GM18907 (cell line): ENCODE measurements around the gene FAM43B.

Source experiments
- ATAC-seq: cut with Tn5 transposase; IDR thresholded peaks from one replicate; pipeline ENCODE4 v1.9.1; 2021; ENCODE audit warnings: mild to moderate bottlenecking, moderate library complexity; ENCODE audit not compliant: unreplicated experiment

The FAM43B gene

DNA sequence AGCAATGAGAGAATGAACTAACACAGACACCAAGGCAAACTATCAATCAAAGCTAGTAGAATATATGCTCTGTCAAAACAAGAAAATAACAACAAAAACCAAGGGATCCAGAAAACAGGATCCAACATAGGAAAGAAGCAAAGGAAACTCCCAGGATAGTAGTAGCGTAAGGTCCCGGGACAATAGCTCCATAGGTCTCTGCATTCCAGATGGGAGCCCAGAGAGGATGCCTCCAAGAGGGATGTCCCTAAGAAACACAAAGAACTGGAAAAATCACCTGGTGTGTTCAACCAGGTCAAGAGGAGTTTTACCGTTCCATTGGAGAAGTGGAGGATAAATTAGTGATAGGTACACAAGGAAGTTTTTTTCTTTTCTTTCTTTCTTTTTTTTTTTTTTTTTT lies 5.7 kb upstream of the FAM43B start:
- no peak for ATAC-seq

DNA sequence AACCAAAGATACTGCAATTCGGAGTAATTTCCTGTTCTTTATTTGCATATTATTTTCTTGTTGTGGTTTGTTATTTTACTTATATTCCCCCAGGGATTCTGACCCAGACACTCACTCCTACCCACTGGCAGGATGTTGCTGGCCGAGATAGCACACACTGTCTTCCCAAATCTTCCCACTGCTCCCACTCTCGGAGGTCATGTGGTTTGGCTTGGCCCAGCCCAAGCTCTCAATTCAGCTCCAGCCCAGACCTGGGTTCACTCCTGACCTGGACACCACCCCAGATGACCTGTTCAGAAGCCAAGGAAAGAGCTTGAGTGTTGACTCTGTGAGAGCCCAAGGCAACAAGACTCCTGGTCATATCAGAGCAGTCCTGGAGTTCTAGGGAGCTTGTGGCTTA lies 1.2 kb upstream of the FAM43B start:
- no peak for ATAC-seq

DNA sequence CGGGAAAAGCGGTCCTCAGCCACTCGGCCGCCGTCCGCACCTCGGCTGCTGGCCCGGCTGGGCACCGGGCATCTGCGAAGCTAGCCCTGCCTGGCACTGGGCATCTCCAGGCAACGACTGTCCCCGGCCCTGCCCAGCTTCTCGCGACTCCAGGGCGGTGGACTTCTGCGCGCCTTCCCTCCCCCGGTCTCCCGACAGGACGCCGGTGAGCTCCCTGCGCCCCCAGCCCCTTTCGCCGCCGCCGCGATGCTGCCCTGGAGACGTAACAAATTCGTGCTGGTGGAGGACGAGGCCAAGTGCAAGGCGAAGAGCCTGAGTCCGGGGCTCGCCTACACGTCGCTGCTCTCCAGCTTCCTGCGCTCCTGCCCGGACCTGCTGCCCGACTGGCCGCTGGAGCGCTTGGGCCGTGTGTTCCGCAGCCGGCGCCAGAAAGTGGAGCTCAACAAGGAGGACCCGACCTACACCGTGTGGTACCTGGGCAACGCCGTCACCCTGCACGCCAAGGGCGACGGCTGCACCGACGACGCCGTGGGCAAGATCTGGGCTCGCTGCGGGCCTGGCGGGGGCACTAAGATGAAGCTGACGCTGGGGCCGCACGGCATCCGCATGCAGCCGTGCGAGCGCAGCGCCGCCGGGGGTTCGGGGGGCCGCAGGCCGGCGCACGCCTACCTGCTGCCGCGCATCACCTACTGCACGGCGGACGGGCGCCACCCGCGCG lies 514 bp downstream of the FAM43B start:
- no peak for ATAC-seq

DNA sequence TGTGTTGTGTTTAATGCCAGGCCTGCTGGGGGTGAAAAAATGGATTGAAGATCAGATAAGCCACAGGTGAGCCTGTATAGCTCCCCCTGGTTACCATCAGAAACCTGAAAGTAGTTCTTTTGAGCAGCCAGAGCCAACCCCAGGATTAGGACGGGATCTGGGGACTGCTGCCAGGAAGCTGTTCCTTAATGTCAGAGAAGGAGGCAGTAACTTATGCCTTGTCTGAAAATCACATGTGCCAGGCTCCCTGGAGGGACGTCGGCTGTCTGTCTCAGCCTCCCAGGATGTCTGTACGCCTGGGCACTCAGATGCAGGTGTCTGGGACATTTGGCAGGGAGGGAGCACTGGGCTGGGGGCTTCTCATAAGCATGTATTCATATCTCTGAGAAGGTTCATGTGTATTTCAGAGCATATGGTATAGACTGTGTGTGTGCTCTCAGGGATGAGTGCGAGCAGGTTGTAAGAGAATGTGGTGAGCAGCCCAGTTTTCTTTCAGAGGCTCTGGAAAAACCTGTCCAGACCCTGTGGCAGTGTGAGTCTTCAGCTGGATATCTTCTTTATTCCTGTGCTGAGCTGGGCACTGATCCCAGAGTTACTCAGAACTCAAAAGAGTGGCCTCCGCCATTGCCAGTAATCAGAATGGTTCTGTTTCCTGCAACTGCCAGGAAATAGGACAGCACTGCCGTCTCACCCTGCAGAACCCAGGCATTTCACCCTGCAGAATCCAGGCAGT lies 2.8 kb downstream of the FAM43B start:
- no peak for ATAC-seq

DNA sequence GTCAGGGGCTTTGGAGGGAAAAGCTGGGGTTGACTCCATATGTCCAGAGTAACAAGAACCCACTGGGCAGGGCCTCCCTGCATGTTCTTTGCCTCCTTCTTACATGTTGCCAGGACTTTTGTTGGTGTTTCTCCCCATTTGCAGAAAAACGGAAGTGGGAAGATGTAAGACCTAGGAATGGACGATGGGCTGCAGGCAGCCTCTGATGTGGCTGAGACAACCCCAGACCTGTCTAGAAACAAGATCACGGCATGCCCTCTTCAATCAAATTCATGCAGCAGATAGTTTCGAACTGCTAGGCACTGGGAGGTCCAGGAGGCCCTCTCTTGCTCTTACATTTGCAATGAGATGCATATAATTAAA lies 3.4 kb downstream of the FAM43B start:
- no peak for ATAC-seq

DNA sequence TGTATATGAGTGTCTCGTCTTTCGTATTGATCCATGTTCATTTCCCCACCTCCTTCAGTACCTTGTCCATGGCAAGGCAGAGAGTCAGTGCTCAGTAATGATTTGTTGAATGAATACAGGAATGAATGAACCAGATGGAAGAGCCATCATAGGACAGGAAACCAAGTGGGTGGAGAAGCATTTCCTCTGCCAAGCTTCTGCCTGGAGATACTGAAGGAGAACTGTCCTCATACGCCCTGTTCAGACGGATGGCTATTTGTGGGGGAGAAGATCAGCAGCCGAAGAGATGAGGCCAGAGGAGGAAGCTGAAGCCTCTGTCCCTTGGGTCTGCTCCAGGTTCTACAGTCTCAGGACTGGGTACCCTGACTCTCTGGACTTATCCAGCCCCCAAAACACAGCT lies 5.8 kb downstream of the FAM43B start:
- no peak for ATAC-seq

DNA sequence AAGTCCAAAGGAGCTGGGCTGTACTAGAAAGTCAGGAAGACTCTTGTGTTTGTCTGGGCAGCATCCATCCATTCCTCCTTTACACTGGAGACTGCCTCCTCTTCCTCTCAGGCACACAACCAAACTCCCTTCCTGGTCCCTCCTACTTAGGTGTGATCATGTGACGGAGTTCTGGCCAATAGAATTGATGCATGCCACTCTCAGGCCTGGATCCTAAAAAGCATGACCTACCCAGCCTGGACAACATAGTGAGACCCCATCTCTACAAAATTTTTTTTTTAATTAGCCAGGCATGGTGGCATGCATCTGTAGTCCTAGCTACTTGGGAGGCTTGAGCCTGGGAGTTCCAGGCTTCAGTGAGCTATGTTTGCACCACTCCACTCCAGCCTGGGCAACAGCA lies 8.6 kb downstream of the FAM43B start:
- no peak for ATAC-seq

DNA sequence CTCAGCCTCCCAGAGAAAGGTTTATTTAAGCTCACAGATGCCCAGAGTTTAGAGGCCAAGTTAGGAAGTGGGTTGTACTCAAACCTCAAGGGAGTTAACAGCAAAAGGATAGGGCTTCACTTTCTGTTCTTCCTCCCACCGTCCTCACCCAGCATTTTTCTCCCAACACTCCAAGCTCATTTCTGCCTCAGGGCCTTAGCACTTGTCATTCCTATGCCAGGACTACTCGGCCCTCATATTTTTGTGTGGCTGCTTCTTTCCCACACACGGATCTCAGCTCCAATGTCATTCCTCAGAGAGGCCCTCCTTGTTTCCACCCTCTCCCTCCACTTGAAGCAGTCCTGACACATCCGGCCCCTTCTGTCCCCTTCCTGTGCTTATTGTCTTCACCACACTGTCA lies 12.9 kb downstream of the FAM43B start:
- ATAC-seq = no peak

DNA sequence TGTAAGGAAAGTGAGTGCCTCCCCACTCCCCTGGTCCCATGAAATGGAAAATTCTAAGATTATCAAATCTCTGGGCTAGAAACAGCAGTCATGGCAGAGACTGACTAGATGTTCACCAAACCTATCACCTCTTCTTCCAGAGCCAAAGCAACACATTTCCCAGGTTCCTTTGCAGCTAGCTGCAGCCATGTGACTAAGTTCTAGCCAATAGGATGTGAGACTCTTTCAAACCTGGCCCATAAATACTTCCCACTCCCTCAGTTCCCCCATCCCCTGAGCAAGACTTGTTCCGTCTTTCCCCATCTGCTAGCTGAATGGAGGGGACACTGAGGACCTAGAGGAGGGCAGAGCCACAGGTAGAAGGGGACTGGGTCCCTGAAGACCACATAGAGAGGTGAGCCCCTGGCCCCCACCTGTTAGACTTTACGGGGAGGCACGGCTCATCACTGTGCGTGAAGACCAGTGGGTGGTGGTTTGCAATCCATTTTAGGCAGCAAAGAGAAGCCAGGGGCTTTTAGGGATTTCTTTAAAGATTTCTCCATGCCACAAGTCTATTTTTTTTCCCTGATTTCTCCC lies 17.2 kb downstream of the FAM43B start:
- ATAC-seq = no peak

DNA sequence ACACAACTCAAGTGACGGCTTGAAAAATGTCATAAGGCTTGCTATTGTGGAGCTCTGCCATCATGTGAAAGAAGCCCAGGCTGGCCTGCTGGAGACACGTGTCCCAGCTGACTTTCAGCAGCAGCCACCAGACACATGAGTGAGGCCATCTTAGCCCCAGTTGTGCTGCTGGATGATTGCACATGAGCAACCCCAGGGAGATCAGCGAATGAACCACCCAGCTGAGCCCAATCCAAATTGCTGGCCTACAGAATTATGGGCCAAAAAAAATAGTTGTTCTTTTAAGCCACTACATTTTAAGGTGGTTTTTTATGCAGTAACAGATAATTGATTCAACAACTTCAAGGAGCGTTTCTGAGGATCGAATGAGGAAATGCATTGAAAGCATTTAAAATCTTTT lies 19.1 kb downstream of the FAM43B start:
- ATAC-seq = no peak

DNA sequence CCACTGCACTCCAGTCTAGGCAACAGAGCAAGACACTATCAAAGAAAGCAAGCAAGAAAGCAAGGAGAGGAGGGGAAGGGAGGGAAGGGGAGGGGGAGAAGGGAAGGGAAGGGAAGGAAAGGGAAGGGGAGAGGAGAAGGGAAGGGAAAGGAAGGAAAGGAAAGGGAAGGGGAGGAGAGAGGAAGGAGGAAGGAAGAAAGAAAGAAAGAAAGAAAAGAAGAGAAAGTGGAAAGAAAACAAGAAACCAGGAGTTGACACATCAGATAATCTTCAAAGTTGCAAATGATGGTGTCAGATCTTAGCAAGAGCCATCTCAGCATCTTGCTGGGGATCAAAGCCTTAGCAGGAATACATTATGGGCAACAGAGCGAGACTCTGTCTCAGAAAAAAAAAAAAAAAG lies 21.6 kb downstream of the FAM43B start:
- no peak for ATAC-seq

DNA sequence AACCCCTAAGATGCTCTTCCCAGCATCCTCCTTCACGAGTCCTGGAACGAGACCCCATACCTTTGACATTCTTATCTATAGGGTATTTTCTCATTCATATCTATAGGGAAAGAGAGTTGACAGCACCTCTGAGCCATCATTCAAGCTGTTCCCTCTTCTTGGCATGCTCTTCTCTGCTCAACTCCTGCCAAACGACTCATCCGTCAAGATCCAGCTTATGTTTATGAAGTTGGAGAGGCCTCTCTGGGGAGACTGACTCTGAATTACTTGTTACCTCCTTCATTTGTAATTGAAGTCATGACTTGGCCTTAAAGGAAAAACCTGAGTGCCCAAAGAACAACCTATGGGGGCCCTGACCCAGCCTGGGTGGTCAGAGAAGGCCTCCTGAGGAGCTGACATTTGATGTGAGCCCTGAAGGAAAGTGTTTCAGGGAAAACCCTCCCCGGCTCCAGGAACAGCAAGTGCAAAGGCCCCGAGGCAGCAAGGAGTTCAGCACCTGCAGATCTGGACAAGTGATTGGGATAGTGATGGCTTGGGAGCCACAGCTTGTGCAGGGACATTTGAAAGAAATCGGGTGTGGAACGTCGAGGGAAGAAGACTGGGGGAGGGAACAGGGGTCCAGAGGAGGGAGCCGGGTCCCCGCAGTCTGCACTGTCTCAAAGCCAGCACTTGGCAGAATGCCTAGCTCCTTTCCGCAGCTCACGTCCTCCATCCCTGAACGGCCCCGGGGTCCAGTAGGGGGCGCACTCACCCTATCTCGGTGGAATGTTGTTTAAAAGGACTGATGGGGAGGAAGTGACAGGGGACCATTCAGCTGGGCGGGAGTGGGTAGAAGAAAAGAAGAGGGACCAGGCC lies 22.5 kb downstream of the FAM43B start:
- ATAC-seq = no peak

DNA sequence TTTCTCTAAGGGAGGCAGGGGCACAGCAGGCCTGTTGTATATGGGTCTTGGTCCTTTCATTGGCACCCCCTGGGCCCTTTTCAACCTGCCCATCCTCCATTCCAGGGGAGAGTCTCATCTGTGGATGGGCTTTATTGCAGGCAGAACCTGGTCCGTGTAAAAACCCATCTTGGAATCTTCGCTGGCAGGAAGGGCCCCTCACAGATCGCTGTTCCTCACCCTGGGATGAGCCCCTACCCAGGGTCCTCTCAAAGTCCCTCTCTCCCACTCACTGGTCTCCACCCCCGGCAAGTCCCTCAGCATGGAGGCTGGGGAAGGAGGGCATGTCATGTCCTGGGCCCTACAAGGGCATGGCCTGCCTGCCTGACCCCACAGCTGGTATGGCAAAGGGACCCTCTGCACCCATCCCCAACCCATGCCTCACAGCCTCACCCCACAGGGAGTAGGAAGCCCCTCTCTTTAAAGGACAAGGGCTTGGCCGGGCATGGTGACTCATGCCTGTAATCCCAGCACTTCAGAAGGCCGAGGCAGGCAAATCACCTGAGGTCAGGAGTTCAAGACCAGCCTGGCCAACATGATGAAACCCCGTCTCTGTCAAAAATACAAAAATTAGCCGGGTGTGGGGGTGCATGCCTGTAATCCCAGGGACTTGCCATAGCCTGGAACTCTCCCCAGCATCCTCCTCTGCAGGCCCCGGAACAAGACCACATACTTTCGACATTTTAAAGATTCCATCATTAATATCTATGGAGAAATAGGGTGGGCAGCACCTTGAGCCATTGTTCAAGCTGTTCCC lies 23.4 kb downstream of the FAM43B start:
- no peak for ATAC-seq

DNA sequence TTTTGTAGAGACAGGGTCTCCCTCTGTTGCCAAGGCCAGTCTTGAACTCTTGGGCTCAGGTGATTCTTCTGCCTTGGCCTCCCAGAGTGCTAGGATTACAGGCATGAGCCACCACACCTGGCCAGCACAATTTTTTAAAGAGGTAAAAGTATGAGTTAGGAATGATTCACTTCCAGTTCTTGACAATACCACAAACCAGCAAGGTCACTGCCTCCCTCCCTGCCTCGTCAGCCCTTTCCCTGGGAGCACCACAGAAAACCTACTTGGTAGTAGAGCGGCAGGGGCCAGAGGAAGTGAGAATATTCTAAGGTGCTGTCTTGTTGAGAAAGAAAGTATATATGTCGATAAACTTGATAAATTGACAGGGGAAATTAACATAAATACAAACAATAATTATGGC lies 25.7 kb downstream of the FAM43B start:
- ATAC-seq = no peak

DNA sequence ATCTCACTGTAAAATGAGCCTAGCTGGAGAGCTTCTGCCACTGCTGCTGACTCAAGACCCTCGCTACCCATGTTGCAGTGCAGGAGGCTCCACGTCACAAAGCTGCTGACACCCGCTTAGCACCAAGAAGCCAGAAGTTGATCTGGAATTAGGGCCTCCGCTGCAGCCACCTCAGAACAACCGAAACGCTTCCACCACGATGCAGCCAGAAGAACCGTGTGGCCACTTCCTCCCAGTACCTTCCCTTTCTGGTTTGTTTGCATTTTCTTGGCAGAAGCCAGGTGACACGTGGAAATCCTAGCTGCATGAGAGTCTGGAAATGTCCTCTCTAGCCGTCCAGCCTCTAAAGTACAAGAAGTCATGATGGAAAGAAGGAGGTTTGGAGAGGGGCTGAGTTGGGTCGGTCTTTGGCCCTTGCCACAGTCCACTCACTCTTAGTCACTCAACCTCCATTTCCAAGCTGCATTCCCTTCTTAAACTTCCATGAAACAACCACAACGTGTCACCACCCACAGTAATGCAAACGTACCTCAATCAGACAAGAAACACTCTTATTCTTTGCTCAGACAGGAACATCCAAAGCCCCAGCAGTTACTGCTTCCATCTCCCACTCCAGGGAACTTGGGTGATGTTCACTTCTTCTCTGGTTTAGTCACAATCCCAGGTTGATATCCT lies 26.5 kb downstream of the FAM43B start:
- ATAC-seq = no peak

DNA sequence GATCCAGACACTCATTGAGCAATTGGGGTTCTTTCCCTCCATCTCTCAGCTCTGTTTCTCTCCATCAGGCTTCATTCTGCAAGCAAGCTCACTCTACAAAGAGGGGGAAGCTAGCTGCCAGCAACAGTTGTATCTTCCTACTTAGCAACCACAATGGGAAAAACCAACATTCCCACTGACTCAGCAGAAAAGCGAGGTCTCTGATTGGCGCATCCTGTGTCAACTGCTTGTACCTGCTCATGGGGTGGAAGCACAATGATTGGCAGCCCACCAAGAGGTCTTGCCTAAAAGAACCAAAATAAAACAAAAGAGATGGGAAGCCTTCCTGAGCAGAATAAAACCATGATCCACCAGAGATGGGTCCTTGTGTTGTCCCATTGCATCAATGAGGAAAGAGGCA lies 32.5 kb downstream of the FAM43B start:
- ATAC-seq = no peak

DNA sequence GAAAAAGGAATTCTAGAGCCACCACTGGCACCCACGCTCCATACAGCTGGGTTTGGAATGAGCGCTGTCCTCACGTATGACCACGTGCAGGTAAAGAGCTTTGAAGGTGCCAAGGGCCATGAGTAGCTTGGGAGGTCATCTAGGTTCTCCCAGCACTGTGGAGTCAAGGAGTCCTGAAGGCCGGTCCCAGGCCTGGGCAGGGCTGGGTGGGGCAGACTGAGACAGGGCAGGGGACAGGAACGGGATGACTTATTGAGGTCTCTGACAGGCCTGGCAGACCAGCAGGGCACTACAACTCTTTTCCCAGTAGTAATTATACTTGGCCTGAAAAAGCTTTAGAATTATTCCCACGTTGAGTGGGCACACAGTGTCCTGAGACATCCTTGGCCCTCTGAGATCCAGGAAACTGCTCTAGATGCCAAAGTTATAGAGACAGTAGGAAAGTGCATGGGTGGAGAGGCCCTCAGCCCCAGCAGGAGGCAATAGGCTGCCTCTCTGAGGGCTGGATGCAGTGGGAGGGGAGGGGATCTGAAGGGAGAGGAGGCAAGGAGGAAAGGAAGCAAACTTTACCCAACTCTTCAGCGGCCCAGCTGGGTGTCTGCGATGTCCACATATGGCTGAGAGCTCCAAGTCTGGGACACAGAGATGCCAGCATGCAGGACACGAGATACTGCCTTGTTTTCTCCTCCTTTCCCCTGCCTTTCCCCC lies 34.7 kb downstream of the FAM43B start:
- ATAC-seq = no peak

DNA sequence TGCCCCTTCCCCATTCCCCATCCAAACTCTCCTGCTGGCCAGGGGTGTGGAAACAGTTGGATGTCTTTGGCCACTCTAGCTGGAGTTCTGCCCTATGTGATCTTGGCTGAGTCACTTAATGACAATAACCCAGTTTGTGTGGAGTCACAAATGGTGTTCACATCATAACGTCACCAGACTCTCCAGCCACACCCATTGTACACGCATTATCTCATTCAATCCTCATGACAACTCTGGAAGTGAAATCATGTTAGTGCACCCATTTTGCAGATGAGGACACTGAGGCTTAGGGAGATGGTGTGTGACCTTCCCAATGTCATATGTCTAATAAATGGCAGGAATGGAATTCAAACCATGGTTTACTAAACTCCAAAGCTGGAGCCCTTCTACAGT lies 35.3 kb downstream of the FAM43B start:
- ATAC-seq = no peak

DNA sequence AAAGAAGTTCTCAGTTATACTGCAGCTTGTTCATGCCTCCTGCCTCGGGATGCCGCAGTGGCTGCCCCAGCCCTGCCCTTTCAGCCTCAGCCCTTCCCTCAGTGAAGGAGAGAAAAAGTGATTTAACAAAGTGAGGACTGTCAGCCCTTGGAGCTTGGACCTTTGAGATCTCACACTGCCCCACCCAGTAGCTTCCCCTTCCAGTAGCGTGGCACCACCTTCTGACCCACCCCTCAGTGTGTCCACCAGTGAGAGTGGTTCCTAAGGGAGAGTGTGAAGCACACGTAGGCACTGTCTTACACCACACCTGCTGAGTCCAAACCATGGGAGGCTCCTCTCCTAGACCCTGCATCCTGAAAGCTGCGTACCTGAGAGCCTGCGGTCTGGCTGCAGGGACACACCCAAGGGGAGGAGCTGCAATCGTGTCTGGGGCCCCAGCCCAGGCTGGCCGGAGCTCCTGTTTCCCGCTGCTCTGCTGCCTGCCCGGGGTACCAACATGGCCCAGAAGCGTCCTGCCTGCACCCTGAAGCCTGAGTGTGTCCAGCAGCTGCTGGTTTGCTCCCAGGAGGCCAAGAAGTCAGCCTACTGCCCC lies 36.4 kb downstream of the FAM43B start, which contains the start of gene CDA:
TSS of gene CDA (plus strand) at position 464 of the 592 bp plus-strand sequence. CDS start at position 497, 33 bp downstream.
- no peak for ATAC-seq
